IMR-90 (cell line): ENCODE measurements around the gene ADM2. TPM values are rescaled to one million over a fixed set of nuclear protein-coding genes. Genes with fewer than 3 reads are reported as not detected.

Source experiments
- ATAC-seq: fragments of 200-7000 bp; cut with Tn5 transposase; 2 replicates; pipeline ENCODE4 v1.9.1; 2020; ENCODE audit warnings: low read depth, mild to moderate bottlenecking, moderate library complexity
- BruUV-seq: library from RNA; stranded (reverse); fragments of 400-500 nt; replicated peaks from 2 replicates; lab custom pipeline; 2021; lab: Mats Ljungman, UMichigan
- CTCF ChIA-PET: fragments of 300-600 bp; formaldehyde crosslinking; extraction: SDS; loops from one replicate; lab custom pipeline; 2021; ENCODE audit warnings: antibody characterized with exemption; lab: Yijun Ruan, JAX
- POLR2A ChIA-PET: fragments of 300-600 bp; sonication (Branson Sonifier 250); formaldehyde crosslinking; loops from one replicate; lab custom pipeline; 2022; ENCODE audit warnings: antibody characterized with exemption; ENCODE audit not compliant: unreplicated experiment; lab: Charles Lee
- DNase-seq: peaks from one replicate; pipeline ENCODE4 v3.0.0; 2013
- H2AFZ ChIP-seq: replicated peaks from 2 replicates; pipeline ENCODE3; 2013; ENCODE audit warnings: low read length, mild to moderate bottlenecking; ENCODE audit not compliant: poor library complexity
- H2AK5ac ChIP-seq: 2 replicates; pipeline ENCODE4 v1.6.1; 2013; ENCODE audit warnings: low read depth, low read length, inconsistent platforms
- H2AK9ac ChIP-seq: replicated peaks from 2 replicates; pipeline ENCODE3; 2013; ENCODE audit warnings: mild to moderate bottlenecking, low read depth, low read length, moderate library complexity; ENCODE audit not compliant: poor library complexity
- H2BK120ac ChIP-seq: 2 replicates; pipeline ENCODE4 v1.6.1; 2013; ENCODE audit warnings: low read depth, low read length, inconsistent platforms
- H2BK15ac ChIP-seq: 3 replicates; pipeline ENCODE4 v1.6.1; 2013; ENCODE audit warnings: low read depth, low read length, inconsistent platforms
- H2BK20ac ChIP-seq: 2 replicates; pipeline ENCODE4 v1.6.1; 2013; ENCODE audit warnings: low read depth, mild to moderate bottlenecking, inconsistent platforms, low read length, moderate library complexity
- H2BK5ac ChIP-seq: 2 replicates; pipeline ENCODE4 v1.6.1; 2013; ENCODE audit warnings: mild to moderate bottlenecking, low read depth, low read length, inconsistent platforms; ENCODE audit not compliant: poor library complexity, severe bottlenecking
- H3K14ac ChIP-seq: replicated peaks from 2 replicates; pipeline ENCODE4 v1.6.1; 2013; ENCODE audit warnings: low read depth, low read length, inconsistent platforms
- H3K18ac ChIP-seq: 2 replicates; pipeline ENCODE4 v1.6.1; 2013; ENCODE audit warnings: low read depth, low read length, control low read depth
- H3K23ac ChIP-seq: 2 replicates; pipeline ENCODE4 v1.6.1; 2013; ENCODE audit warnings: low read depth, low read length, inconsistent platforms
- H3K27ac ChIP-seq: 2 replicates; pipeline ENCODE4 v1.5.1; 2013; ENCODE audit warnings: mild to moderate bottlenecking, control low read depth, low read length; ENCODE audit not compliant: insufficient read depth
- H3K27me3 ChIP-seq: 2 replicates; pipeline ENCODE4 v1.6.1; 2013; ENCODE audit warnings: low read length; ENCODE audit not compliant: control insufficient read depth, insufficient read depth
- H3K36me3 ChIP-seq: 2 replicates; pipeline ENCODE4 v1.6.1; 2013; ENCODE audit warnings: low read length, mixed read lengths; ENCODE audit not compliant: control insufficient read depth, insufficient read depth
- H3K4ac ChIP-seq: 2 replicates; pipeline ENCODE4 v1.6.1; 2013; ENCODE audit warnings: low read depth, low read length, inconsistent platforms
- H3K4me1 ChIP-seq: 2 replicates; pipeline ENCODE4 v1.6.1; 2013; ENCODE audit warnings: low read length, mixed read lengths; ENCODE audit not compliant: control insufficient read depth, insufficient read depth
- H3K4me2 ChIP-seq: 2 replicates; pipeline ENCODE4 v1.6.1; 2013; ENCODE audit warnings: low read depth, mild to moderate bottlenecking, control low read depth, low read length, moderate library complexity
- H3K4me3 ChIP-seq: 2 replicates; pipeline ENCODE4 v1.5.1; 2013; ENCODE audit warnings: low read depth, mild to moderate bottlenecking, control low read depth, low read length, moderate library complexity; ENCODE audit not compliant: insufficient read depth
- H3K56ac ChIP-seq: 2 replicates; pipeline ENCODE4 v1.6.1; 2013; ENCODE audit warnings: low read length, inconsistent platforms; ENCODE audit not compliant: insufficient read depth; ENCODE audit errors: extremely low read depth
- H3K79me1 ChIP-seq, 2 experiments: 2 replicates each; pipeline ENCODE4 v1.6.1; 2013; ENCODE audit warnings: low read length in 2 of 2, inconsistent platforms in 1 of 2, low read depth in 1 of 2
- H3K9ac ChIP-seq: 2 replicates; pipeline ENCODE4 v1.6.1; 2013; ENCODE audit warnings: low read depth, low read length, control low read depth
- H3K9me1 ChIP-seq: 2 replicates; pipeline ENCODE4 v1.6.1; 2013; ENCODE audit warnings: low read length, inconsistent platforms; ENCODE audit not compliant: insufficient read depth
- H3K9me3 ChIP-seq: 2 replicates; pipeline ENCODE4 v1.6.1; 2013; ENCODE audit warnings: low read length; ENCODE audit not compliant: control insufficient read depth, insufficient read depth
- H4K20me1 ChIP-seq: 2 replicates; pipeline ENCODE4 v1.6.1; 2013; ENCODE audit warnings: low read length, inconsistent platforms; ENCODE audit not compliant: insufficient read depth
- H4K5ac ChIP-seq: 2 replicates; pipeline ENCODE4 v1.6.1; 2013; ENCODE audit warnings: mild to moderate bottlenecking, low read depth, low read length, control low read depth
- H4K8ac ChIP-seq, 2 experiments: 2 replicates each; pipeline ENCODE4 v1.6.1; 2013; ENCODE audit warnings: low read depth in 2 of 2, low read length in 2 of 2, control low read depth in 1 of 2, inconsistent platforms in 1 of 2
- H4K91ac ChIP-seq: 2 replicates; pipeline ENCODE4 v1.6.1; 2013; ENCODE audit warnings: low read depth, low read length, inconsistent platforms; ENCODE audit not compliant: insufficient read depth
- BHLHE40 ChIP-seq: fragments of 150-350 bp; IDR thresholded peaks from 2 replicates; pipeline ENCODE4 v1.6.1; 2016; ENCODE audit warnings: mild to moderate bottlenecking, low read depth, low read length
- CHD1 ChIP-seq: IDR thresholded peaks from 2 replicates; pipeline ENCODE4 v1.6.1; 2012; ENCODE audit warnings: low read depth, low read length, improper control_type of control experiment
- MXI1 ChIP-seq: IDR thresholded peaks from 2 replicates; pipeline ENCODE4 v1.6.1; 2012; ENCODE audit warnings: low read depth, mild to moderate bottlenecking, low read length, moderate library complexity, borderline replicate concordance
- POLR2A ChIP-seq: IDR thresholded peaks from 2 replicates; pipeline ENCODE4 v1.6.1; 2012; ENCODE audit warnings: mild to moderate bottlenecking, low read depth, low read length
- RFX5 ChIP-seq: IDR thresholded peaks from 2 replicates; pipeline ENCODE4 v1.8.0; 2012; ENCODE audit warnings: low read depth, mild to moderate bottlenecking, low read length, moderate library complexity
- WGBS, 2 experiments: methylation state at CpG; one replicate each; pipeline versions ENCODE4 v1.1.5 to v1.1.7; 2013; ENCODE audit warnings: missing lambda C conversion rate in 2 of 2; ENCODE audit not compliant: insufficient read length in 1 of 2; ENCODE audit errors: extremely low coverage in 2 of 2; 5-methylcytosine and 5-hydroxymethylcytosine counted together
- dilution Hi-C: fragments of 300-500 bp; cut with HindIII; formaldehyde crosslinking; loops from one replicate; pipeline ENCODE4 v1.14.3; 2018; ENCODE audit warnings: low sequenced_read_pairs; ENCODE audit not compliant: unreplicated experiment
- in situ Hi-C: fragments of 300-500 bp; cut with MboI; formaldehyde crosslinking; loops from 3 replicates; pipeline ENCODE4 v1.14.3; 2019; ENCODE audit warnings: low sequenced_read_pairs, inconsistent platforms, mixed read lengths
- intact Hi-C: fragments of 100-400 bp; cut with micrococcal nuclease; formaldehyde crosslinking; loops from 2 replicates; pipeline ENCODE4 v1.10.0; 2022
- polyA plus RNA-seq, 3 experiments: library from polyadenylated mRNA; depleted of rRNA; stranded (reverse); fragments of >200 nt; gene quantifications; 2 replicates each; pipeline ENCODE4 v1.2.3, GENCODE V29; 2012; ENCODE audit warnings: low replicate concordance in 1 of 3
- total RNA-seq: library from RNA; depleted of rRNA; stranded (reverse); fragments of >200 nt; gene quantifications from 2 replicates; pipeline ENCODE4 v1.2.3, GENCODE V29; 2012

ADM2 gene
- total and polyA plus RNA-seq, 2 of the 4 experiments (the other 2 are of a cell fraction), result 0.18 to 2.3 TPM

- in situ Hi-C loops, result no loop called here
- H4K20me1 ChIP-seq, result peaks cover 52% of the 10 kb centered on the region
- H3K79me1 ChIP-seq, result peaks cover 13 to 51% of the 10 kb centered on the region in 2 experiments; a peak in 3 of 4 replicates
- H3K56ac ChIP-seq, result no peak overlapping the region
- H3K18ac ChIP-seq, result no peak overlapping the region
- TF ChIP-seq RFX5, result no peak
- TF ChIP-seq MXI1, result peak; percentile 69
- peak; percentile 73; the same call in 1 of the 2 replicates for TF ChIP-seq POLR2A
- no peak for TF ChIP-seq CHD1
- TF ChIP-seq BHLHE40, result peak; percentile 40; the same call in 1 of the 2 replicates
- H2BK5ac ChIP-seq, result no peak overlapping the region
- BruUV-seq, result no TSS peak
- H3K4me1 ChIP-seq, result peaks cover 25% of the 10 kb centered on the region
- no peak overlapping the region for H2BK120ac ChIP-seq
- DNase-seq (peak; percentile 67), ATAC-seq (peak; percentile 66)
- peak overlapping the region; percentile 53 for H3K27ac ChIP-seq
- peak overlapping the region; percentile 54 for H3K9ac ChIP-seq
- 1% methylated on average over 16 of the region's 62 CpGs; no CpG with 5 or more reads in 1 of the 2 experiments for WGBS, 2 experiments
- peaks cover 2% of the 10 kb centered on the region; the same call in 1 of the 2 replicates for H3K36me3 ChIP-seq
- H3K27me3 ChIP-seq, result peaks cover 4% of the 10 kb centered on the region; the same call in 1 of the 2 replicates
- H2AK9ac ChIP-seq, result peak overlapping the region; percentile 67
- dilution Hi-C loops, result no loop called here
- H3K4me3 ChIP-seq, result peak overlapping the region; percentile 87
- H3K4ac ChIP-seq, result no peak overlapping the region
- H4K5ac ChIP-seq, result no peak overlapping the region
- H4K8ac ChIP-seq, result no peak overlapping the region
- peak overlapping the region; percentile 0; the same call in 1 of the 2 replicates for H3K14ac ChIP-seq
- H3K23ac ChIP-seq, result peak overlapping the region; percentile 41; the same call in 1 of the 2 replicates
- H2BK15ac ChIP-seq, result no peak overlapping the region
- H2AK5ac ChIP-seq, result peak overlapping the region; percentile 29
- no peaks in the 10 kb centered on the region for H3K9me3 ChIP-seq
- ChIA-PET POLR2A (no interaction called here), CTCF (interaction anchor here (0.6 kb wide), 2 partner anchors 26 to 86 kb away, joined by 3 read pairs; no protein-coding TSS in a partner anchor)
- H4K91ac ChIP-seq, result no peak overlapping the region
- peaks cover 20% of the 10 kb centered on the region for H3K9me1 ChIP-seq
- H3K4me2 ChIP-seq, result peak overlapping the region; percentile 91
- H2AFZ ChIP-seq, result peak overlapping the region; percentile 9
- no peak overlapping the region for H2BK20ac ChIP-seq
- intact Hi-C loops, result no loop called here
Measured at GRCh38 chr22:50473855-50474671, 7.3 kb upstream of the ADM2 start.
